HuH-7 (cell line): Measurements from ENCODE around the gene GOLGA6C.
"Not testable (repeated sequence)": the region's sequence is repeated elsewhere in the genome, so short reads cannot be mapped to it uniquely, and the experiment has no call there.

ENCODE experiments used
- DNase-seq: peaks from one replicate; pipeline ENCODE4 v3.0.0; 2011; ENCODE audit warnings: low spot score

Gene GOLGA6C

DNA sequence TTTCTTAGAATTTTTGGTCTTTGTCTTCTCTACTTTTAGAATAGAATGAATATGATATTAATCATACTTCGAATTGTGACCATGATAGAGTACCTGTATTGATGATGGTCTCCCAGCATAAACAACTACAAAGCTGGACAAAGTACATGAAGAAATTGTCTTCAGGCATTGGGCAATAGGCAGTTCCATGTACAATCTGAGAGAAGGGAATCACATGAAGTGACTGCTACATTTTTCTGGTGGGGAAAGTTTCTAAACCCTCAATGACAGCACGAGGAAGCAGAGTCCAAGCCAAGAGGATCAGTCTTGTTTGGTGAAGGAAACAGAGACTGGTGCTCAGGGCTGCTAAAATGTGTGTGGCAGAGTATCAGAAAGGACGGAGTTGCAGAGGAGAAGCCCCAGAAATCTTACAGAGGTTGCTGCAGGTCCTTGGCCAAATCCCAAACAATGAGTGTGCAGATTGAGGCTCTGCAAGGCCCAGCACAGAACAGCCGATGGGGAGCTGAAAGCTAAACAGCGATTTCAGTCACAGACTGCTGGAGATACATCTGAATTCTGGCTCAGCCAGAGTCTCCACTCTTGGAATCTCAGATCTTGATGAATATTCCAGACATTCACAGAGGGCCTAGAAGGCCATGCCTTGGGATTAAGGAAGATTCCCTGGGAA, 61.2 kb downstream of the GOLGA6C start:
- DNase-seq, result not testable (repeated sequence)
